Peyer's patch (tissue), 4 donors: Measurements from ENCODE around the gene PLPP3. TPM values are rescaled to one million over a fixed set of nuclear protein-coding genes. Genes with fewer than 3 reads are reported as not detected.
A peak's percentile ranks its signal among the peaks of the same experiment; 100 is the strongest.

Experiments used
- DNase-seq, 3 donors: peaks; one replicate each; pipeline ENCODE4 v3.0.0-alpha.2; 2017 to 2019
- H3K27ac ChIP-seq, 4 donors: fragments of 200-600 bp; sonication (generic); one replicate each; pipeline ENCODE4 v1.5.1; 2016 to 2019
- H3K27me3 ChIP-seq, 2 donors: fragments of 200-600 bp; sonication (generic); one replicate each; pipeline ENCODE4 v1.5.1; 2019
- H3K36me3 ChIP-seq, 3 donors: fragments of 200-600 bp; sonication (generic); one replicate each; pipeline ENCODE4 v1.5.1; 2016 to 2019
- H3K4me1 ChIP-seq, 4 donors: fragments of 200-600 bp; sonication (generic); one replicate each; pipeline ENCODE4 v1.5.1; 2016 to 2019
- H3K4me3 ChIP-seq, 4 donors: fragments of 200-600 bp; sonication (generic); 1 replicate in 3 of 4; 2 replicates in 1 of 4; pipeline ENCODE4 v1.5.1; 2016 to 2019; ENCODE audit warnings: mild to moderate bottlenecking in 1 of 4
- H3K9me3 ChIP-seq, 4 donors: fragments of 200-600 bp; sonication (generic); one replicate each; pipeline ENCODE4 v1.5.1; 2016 to 2019; ENCODE audit warnings: mild to moderate bottlenecking in 1 of 4
- CTCF ChIP-seq, 6 experiments: fragments of 450-650 bp in 4 of 6; fragments of 200-600 bp in 2 of 6; sonication (generic) in 1 of 6; IDR thresholded peaks; one replicate each; pipeline ENCODE4 v1.5.1; 2017 to 2019; ENCODE audit warnings: antibody characterized with exemption in 6 of 6, mild to moderate bottlenecking in 3 of 6, moderate library complexity in 1 of 6
- POLR2A ChIP-seq, 2 donors: fragments of 450-650 bp; IDR thresholded peaks; one replicate each; pipeline ENCODE4 v1.5.1; 2017; ENCODE audit warnings: antibody characterized with exemption in 2 of 2, mild to moderate bottlenecking in 2 of 2, moderate library complexity in 2 of 2
- total RNA-seq, 4 donors: library from RNA; depleted of rRNA; stranded (reverse); fragments of >200 nt; gene quantifications; one replicate each; pipeline ENCODE4 v1.1.0, GENCODE V29; 2016

The PLPP3 gene
- total RNA-seq, 4 donors from 2014 or later: 27.0 to 63.7 (median 37.6) TPM

- no peaks in the 10 kb centered on the region for H3K36me3 ChIP-seq
- H3K27ac ChIP-seq: no peak overlapping the region
- peaks cover 0 to 15% (median 0%) of the 10 kb centered on the region in 4 donors for H3K4me1 ChIP-seq
- no peak for TF ChIP-seq POLR2A (IDR thresholded peaks at IDR 0.05)
- no peak for TF ChIP-seq CTCF (IDR thresholded peaks at IDR 0.05)
- no peak for DNase-seq
- H3K4me3 ChIP-seq: peak overlapping the region in 2 of 4 donors; percentile 16 to 24
- no peaks in the 10 kb centered on the region for H3K9me3 ChIP-seq
- no peaks in the 10 kb centered on the region for H3K27me3 ChIP-seq
These were observed 6.9 kb downstream of the PLPP3 start for GRCh38 chr1:56572334-56573050.

DNA sequence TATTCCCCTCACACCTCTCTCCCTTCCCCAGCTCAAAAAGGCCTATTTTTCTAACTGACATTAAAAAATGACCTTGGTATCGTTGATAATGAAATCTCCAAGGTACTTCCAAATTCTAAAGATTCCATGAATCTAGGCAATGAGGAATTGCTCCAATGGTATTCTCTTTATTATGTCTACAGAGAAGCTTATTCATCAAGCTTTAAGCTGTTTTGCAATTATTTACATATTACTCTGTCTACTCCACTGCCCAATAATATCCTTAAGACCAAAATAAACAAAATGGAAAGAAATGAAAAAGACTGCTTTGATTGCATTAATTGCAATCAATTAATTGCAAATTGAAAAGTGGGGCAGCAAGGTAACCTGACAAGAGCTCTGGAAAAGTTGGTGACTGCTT, 7.9 kb downstream of the PLPP3 start:
- H3K36me3 ChIP-seq: no peaks in the 10 kb centered on the region
- no peak for DNase-seq
- no peak for TF ChIP-seq POLR2A (IDR thresholded peaks at IDR 0.05)
- TF ChIP-seq CTCF (IDR thresholded peaks at IDR 0.05): no peak
- no peaks in the 10 kb centered on the region for H3K9me3 ChIP-seq
- peaks cover 0 to 22% (median 0%) of the 10 kb centered on the region in 4 donors for H3K4me1 ChIP-seq
- H3K27me3 ChIP-seq: no peaks in the 10 kb centered on the region
- H3K4me3 ChIP-seq: no peak overlapping the region
- no peak overlapping the region for H3K27ac ChIP-seq

- Histone ChIP-seq H3K27me3 (no peaks in the 10 kb centered on the region), H3K27ac (no peak overlapping the region), H3K4me1 (peaks cover 0 to 27% (median 0%) of the 10 kb centered on the region in 4 donors), H3K36me3 (no peaks in the 10 kb centered on the region), H3K9me3 (no peaks in the 10 kb centered on the region), H3K4me3 (no peak overlapping the region)
- TF ChIP-seq POLR2A (IDR thresholded peaks at IDR 0.05): no peak
- TF ChIP-seq CTCF (IDR thresholded peaks at IDR 0.05): no peak
- DNase-seq: no peak
These were observed 8.4 kb downstream of the PLPP3 start for GRCh38 chr1:56570924-56571372.

DNA sequence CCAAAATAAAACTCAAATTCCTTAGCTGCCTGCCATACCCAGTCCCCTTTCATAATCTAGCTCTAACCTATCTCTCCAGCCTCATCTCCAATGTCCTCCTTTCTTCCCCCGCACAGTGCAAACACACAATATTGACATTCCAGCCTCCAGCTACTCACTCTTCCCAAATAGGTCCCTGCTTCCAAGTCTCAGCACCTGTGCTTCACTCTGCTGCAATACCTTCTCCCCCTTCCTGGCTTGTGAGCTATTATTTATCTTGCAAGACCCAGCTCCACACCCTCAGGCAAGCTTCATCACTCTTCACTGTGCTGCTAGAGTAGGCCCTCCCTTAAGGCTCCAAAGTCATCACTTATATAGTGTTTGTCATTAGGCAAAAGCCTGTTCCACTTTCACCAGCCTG, 9.7 kb downstream of the PLPP3 start:
- no peak overlapping the region for H3K27ac ChIP-seq
- no peaks in the 10 kb centered on the region for H3K36me3 ChIP-seq
- peaks cover 0 to 38% (median 0%) of the 10 kb centered on the region in 4 donors for H3K4me1 ChIP-seq
- H3K9me3 ChIP-seq: no peaks in the 10 kb centered on the region
- H3K27me3 ChIP-seq: no peaks in the 10 kb centered on the region
- TF ChIP-seq CTCF (IDR thresholded peaks at IDR 0.05) (no peak), POLR2A (IDR thresholded peaks at IDR 0.05) (no peak)
- H3K4me3 ChIP-seq: no peak overlapping the region
- DNase-seq: no peak

- Histone ChIP-seq H3K4me1 (peaks cover 0 to 40% (median 0%) of the 10 kb centered on the region in 4 donors), H3K36me3 (no peaks in the 10 kb centered on the region), H3K27ac (peak overlapping the region in 1 of 4 donors; percentile 68), H3K9me3 (no peaks in the 10 kb centered on the region), H3K4me3 (no peak overlapping the region), H3K27me3 (no peaks in the 10 kb centered on the region)
- TF ChIP-seq POLR2A (IDR thresholded peaks at IDR 0.05) (no peak), CTCF (IDR thresholded peaks at IDR 0.05) (no peak)
- DNase-seq: no peak
These were observed 12.4 kb downstream of the PLPP3 start for GRCh38 chr1:56566994-56567393.
